HEK293T (cell line): ENCODE results near the gene COMMD1.

Source experiments
- CTCF ChIA-PET: fragments of 350-600 bp; formaldehyde crosslinking; extraction: SDS; loops from one replicate; lab custom pipeline; 2021; ENCODE audit warnings: antibody characterized with exemption, inconsistent platforms; lab: Yijun Ruan, JAX
- POLR2A ChIA-PET: fragments of 350-600 bp; formaldehyde crosslinking; extraction: SDS; loops from one replicate; lab custom pipeline; 2020; ENCODE audit warnings: antibody characterized with exemption, inconsistent platforms; lab: Yijun Ruan, JAX
- DNase-seq: peaks from one replicate; pipeline ENCODE4 v3.0.0; 2012; ENCODE audit warnings: mixed read lengths; ENCODE audit errors: extremely low spot score
- ARNT ChIP-seq: fragments of 450-650 bp; IDR thresholded peaks from 2 replicates; pipeline ENCODE4 v1.6.1; 2017; ENCODE audit warnings: mild to moderate bottlenecking
- BHLHE40 ChIP-seq: fragments of 450-650 bp; IDR thresholded peaks from 2 replicates; pipeline ENCODE4 v1.6.1; 2016; ENCODE audit warnings: mild to moderate bottlenecking, moderate library complexity, borderline replicate concordance
- CTBP1 ChIP-seq: fragments of 450-650 bp; IDR thresholded peaks from 2 replicates; pipeline ENCODE4 v1.6.1; 2016; ENCODE audit warnings: borderline replicate concordance
- ELF4 ChIP-seq: fragments of 450-650 bp; IDR thresholded peaks from 2 replicates; pipeline ENCODE4 v1.6.1; 2017; ENCODE audit warnings: antibody characterized with exemption
- FOXA1 ChIP-seq: fragments of 450-650 bp; IDR thresholded peaks from 2 replicates; pipeline ENCODE4 v1.6.1; 2016; ENCODE audit warnings: mild to moderate bottlenecking
- FOXK2 ChIP-seq: fragments of 450-650 bp; IDR thresholded peaks from 2 replicates; pipeline ENCODE4 v1.6.1; 2016; ENCODE audit warnings: mild to moderate bottlenecking
- FOXM1 ChIP-seq: fragments of 450-650 bp; IDR thresholded peaks from 2 replicates; pipeline ENCODE4 v1.6.1; 2017; ENCODE audit warnings: mild to moderate bottlenecking, borderline replicate concordance
- HDGF ChIP-seq: fragments of 450-650 bp; IDR thresholded peaks from 2 replicates; pipeline ENCODE4 v1.6.1; 2017; ENCODE audit warnings: antibody characterized with exemption, borderline replicate concordance
- L3MBTL2 ChIP-seq: fragments of 450-650 bp; conservative IDR thresholded peaks from 2 replicates; pipeline ENCODE4 v1.6.1; 2016; ENCODE audit warnings: mild to moderate bottlenecking
- LEF1 ChIP-seq: fragments of 450-650 bp; IDR thresholded peaks from 2 replicates; pipeline ENCODE4 v1.6.1; 2017; ENCODE audit warnings: mild to moderate bottlenecking, borderline replicate concordance
- NFRKB ChIP-seq: fragments of 450-650 bp; IDR thresholded peaks from 2 replicates; pipeline ENCODE4 v1.6.1; 2016; ENCODE audit warnings: mild to moderate bottlenecking, moderate library complexity
- PKNOX1 ChIP-seq: fragments of 450-650 bp; IDR thresholded peaks from 2 replicates; pipeline ENCODE4 v1.6.1; 2016
- SP1 ChIP-seq: fragments of 450-650 bp; IDR thresholded peaks from 2 replicates; pipeline ENCODE4 v1.6.1; 2017
- SUZ12 ChIP-seq: fragments of 450-650 bp; IDR thresholded peaks from 2 replicates; pipeline ENCODE4 v1.6.1; 2016; ENCODE audit warnings: mild to moderate bottlenecking
- TARDBP ChIP-seq: fragments of 450-650 bp; IDR thresholded peaks from 2 replicates; pipeline ENCODE4 v1.6.1; 2016
- ZNF384 ChIP-seq: fragments of 450-650 bp; IDR thresholded peaks from 2 replicates; pipeline ENCODE4 v1.6.1; 2016

The COMMD1 gene

GRCh38 chr2:62175728-62176127 is 270.3 kb downstream of the COMMD1 start:
- CTCF ChIA-PET = interaction anchor here (0.7 kb wide), 1 partner anchor 113 kb away, joined by 5 read pairs; no protein-coding TSS in a partner anchor
- TF ChIP-seq CTBP1 = no peak
- no peak for TF ChIP-seq NFRKB
- TF ChIP-seq ELF4 = no peak
- TF ChIP-seq HDGF = no peak
- no peak for TF ChIP-seq ZNF384
- no peak for TF ChIP-seq L3MBTL2
- no peak for TF ChIP-seq FOXK2
- no peak for TF ChIP-seq FOXA1
- TF ChIP-seq SP1 = no peak
- no peak for TF ChIP-seq TARDBP
- no peak for TF ChIP-seq PKNOX1
- DNase-seq = no peak
- POLR2A ChIA-PET = no interaction called here

- ChIA-PET CTCF (no interaction called here), POLR2A (no interaction called here)
- no peak for DNase-seq
- TF ChIP-seq NFRKB (no peak), BHLHE40 (no peak), L3MBTL2 (no peak), FOXA1 (no peak), HDGF (no peak), ZNF384 (no peak), LEF1 (no peak), SUZ12 (no peak)
Measured at GRCh38 chr2:62176801-62177200, 271.3 kb downstream of the COMMD1 start.

GRCh38 chr2:62177392-62178049 is 272.0 kb downstream of the COMMD1 start:
- ChIA-PET CTCF (no interaction called here), POLR2A (no interaction called here)
- TF ChIP-seq SP1 (no peak), PKNOX1 (no peak)
- no peak for DNase-seq

- no peak for TF ChIP-seq ZNF384
- TF ChIP-seq TARDBP = no peak
- no peak for TF ChIP-seq FOXK2
- TF ChIP-seq FOXM1 = no peak
- TF ChIP-seq HDGF = no peak
- no peak for TF ChIP-seq LEF1
- TF ChIP-seq CTBP1 = no peak
- TF ChIP-seq PKNOX1 = no peak
- TF ChIP-seq NFRKB = no peak
- TF ChIP-seq ELF4 = no peak
- no peak for TF ChIP-seq FOXA1
- no peak for TF ChIP-seq BHLHE40
- no peak for TF ChIP-seq ARNT
- TF ChIP-seq SUZ12 = no peak
- no peak for TF ChIP-seq SP1
- no peak for TF ChIP-seq L3MBTL2
- no peak for DNase-seq
- CTCF ChIA-PET = no interaction called here
- POLR2A ChIA-PET = no interaction called here
Measured at GRCh38 chr2:62178741-62179271, 273.3 kb downstream of the COMMD1 start.

GRCh38 chr2:62180975-62181374 is 275.5 kb downstream of the COMMD1 start:
- no peak for TF ChIP-seq LEF1
- TF ChIP-seq FOXM1 = no peak
- no peak for TF ChIP-seq SUZ12
- TF ChIP-seq FOXA1 = no peak
- TF ChIP-seq SP1 = no peak
- no peak for TF ChIP-seq ELF4
- TF ChIP-seq TARDBP = no peak
- no peak for TF ChIP-seq ZNF384
- no peak for TF ChIP-seq CTBP1
- TF ChIP-seq HDGF = no peak
- no peak for TF ChIP-seq FOXK2
- TF ChIP-seq L3MBTL2 = no peak
- TF ChIP-seq NFRKB = no peak
- TF ChIP-seq BHLHE40 = no peak
- TF ChIP-seq ARNT = no peak
- no peak for DNase-seq
- POLR2A ChIA-PET = no interaction called here
- CTCF ChIA-PET = no interaction called here

- TF ChIP-seq BHLHE40 = no peak
- TF ChIP-seq ZNF384 = no peak
- no peak for TF ChIP-seq CTBP1
- no peak for TF ChIP-seq ARNT
- TF ChIP-seq FOXM1 = no peak
- no peak for TF ChIP-seq FOXA1
- no peak for TF ChIP-seq ELF4
- no peak for TF ChIP-seq FOXK2
- no peak for TF ChIP-seq TARDBP
- TF ChIP-seq HDGF = no peak
- no peak for TF ChIP-seq SP1
- no peak for DNase-seq
- ChIA-PET CTCF (no interaction called here), POLR2A (no interaction called here)
Measured at GRCh38 chr2:62181843-62182242, 276.4 kb downstream of the COMMD1 start.
